Right atrium auricular region (tissue), 2 donors: ENCODE data around the gene REST. TPM values are rescaled to one million over a fixed set of nuclear protein-coding genes. Genes with fewer than 3 reads are reported as not detected.

Experiments
- DNase-seq: peaks from one replicate; pipeline ENCODE4 v3.0.0-alpha.2; 2019; ENCODE audit warnings: low spot score
- H3K27ac ChIP-seq, 2 donors: fragments of 200-600 bp; sonication (generic); 1 replicate in 1 of 2; 2 replicates in 1 of 2; pipeline ENCODE4 v1.5.1; 2016 to 2019
- H3K27me3 ChIP-seq, 2 donors: fragments of 200-600 bp; sonication (generic); one replicate each; pipeline versions ENCODE4 v1.5.1 to v1.6.0; 2017 to 2019
- H3K36me3 ChIP-seq: fragments of 200-600 bp; sonication (generic); one replicate; pipeline ENCODE4 v1.5.1; 2016
- H3K4me1 ChIP-seq, 2 donors: fragments of 200-600 bp; sonication (generic); one replicate each; pipeline versions ENCODE4 v1.5.1 to v1.6.0; 2017 to 2019
- H3K4me3 ChIP-seq, 2 donors: fragments of 200-600 bp; sonication (generic); 1 replicate in 1 of 2; 2 replicates in 1 of 2; pipeline ENCODE4 v1.5.1; 2017 to 2019; ENCODE audit warnings: mild to moderate bottlenecking in 1 of 2, moderate library complexity in 1 of 2
- H3K9me3 ChIP-seq, 2 donors: fragments of 200-600 bp; sonication (generic); one replicate each; pipeline ENCODE4 v1.5.1; 2019
- total RNA-seq, 2 donors: library from RNA; depleted of rRNA; stranded (reverse); fragments of >200 nt; gene quantifications; one replicate each; pipeline ENCODE4 v1.1.0, GENCODE V29; 2016
- TF ChIP-seq, protein P1 (sequence below), 2 donors: fragments of 200-600 bp; sonication (generic); IDR thresholded peaks; one replicate each; pipeline ENCODE4 v1.5.1; 2019; ENCODE audit warnings: antibody characterized with exemption in 2 of 2

Gene REST
- total RNA-seq, 2 donors from 2014 or later: 25.4 to 27.8 TPM

DNA sequence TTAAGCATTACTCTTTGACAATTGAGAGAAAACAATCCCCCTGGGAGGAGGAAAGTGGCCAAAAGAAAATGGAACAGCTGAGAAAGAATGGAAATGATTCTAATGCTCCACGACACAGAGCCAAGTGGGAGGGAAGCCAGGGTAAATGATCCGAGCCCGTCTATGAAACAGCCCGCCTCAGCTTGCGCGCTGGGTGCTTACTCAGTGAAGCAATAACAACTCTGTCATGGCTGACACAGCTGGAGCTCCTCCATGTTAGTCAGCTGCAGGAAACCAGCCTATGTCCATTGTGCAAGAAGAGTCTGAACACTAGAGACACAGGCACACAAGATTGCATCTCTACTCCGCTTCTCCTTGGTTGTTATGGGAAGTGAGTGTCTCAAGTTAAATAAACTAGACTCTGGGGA, 50.4 kb downstream of the REST start:
- H3K4me3 ChIP-seq: no peak overlapping the region
- TF ChIP-seq, protein P1, sequence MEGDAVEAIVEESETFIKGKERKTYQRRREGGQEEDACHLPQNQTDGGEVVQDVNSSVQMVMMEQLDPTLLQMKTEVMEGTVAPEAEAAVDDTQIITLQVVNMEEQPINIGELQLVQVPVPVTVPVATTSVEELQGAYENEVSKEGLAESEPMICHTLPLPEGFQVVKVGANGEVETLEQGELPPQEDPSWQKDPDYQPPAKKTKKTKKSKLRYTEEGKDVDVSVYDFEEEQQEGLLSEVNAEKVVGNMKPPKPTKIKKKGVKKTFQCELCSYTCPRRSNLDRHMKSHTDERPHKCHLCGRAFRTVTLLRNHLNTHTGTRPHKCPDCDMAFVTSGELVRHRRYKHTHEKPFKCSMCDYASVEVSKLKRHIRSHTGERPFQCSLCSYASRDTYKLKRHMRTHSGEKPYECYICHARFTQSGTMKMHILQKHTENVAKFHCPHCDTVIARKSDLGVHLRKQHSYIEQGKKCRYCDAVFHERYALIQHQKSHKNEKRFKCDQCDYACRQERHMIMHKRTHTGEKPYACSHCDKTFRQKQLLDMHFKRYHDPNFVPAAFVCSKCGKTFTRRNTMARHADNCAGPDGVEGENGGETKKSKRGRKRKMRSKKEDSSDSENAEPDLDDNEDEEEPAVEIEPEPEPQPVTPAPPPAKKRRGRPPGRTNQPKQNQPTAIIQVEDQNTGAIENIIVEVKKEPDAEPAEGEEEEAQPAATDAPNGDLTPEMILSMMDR (IDR thresholded peaks at IDR 0.05): no peak
- no peaks in the 10 kb centered on the region for H3K27me3 ChIP-seq
- no peaks in the 10 kb centered on the region for H3K4me1 ChIP-seq
- H3K9me3 ChIP-seq: no peaks in the 10 kb centered on the region
- H3K27ac ChIP-seq: peak overlapping the region; percentile 7 to 37
- H3K36me3 ChIP-seq: peaks cover 10% of the 10 kb centered on the region
- DNase-seq: peak; percentile 97

DNA sequence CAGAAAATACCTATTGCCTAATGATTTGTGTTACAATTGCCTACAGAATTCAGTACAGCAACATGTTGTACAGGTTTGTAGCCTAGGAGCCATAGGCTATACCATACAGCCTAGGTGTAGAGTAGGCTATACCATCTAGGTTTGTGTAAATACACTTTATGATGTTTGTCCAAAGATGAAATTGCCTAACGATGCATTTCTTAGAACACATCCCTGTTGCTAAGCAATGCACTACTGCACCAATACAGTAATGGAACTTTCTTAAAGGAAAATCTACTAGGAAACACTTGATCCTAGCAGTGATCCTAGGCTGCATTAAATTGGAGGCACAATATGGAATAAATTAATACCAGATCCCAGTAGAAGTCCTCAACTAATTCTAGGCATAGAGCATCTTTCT, 51.4 kb downstream of the REST start:
- no peak overlapping the region for H3K4me3 ChIP-seq
- no peaks in the 10 kb centered on the region for H3K27me3 ChIP-seq
- TF ChIP-seq, protein P1 (IDR thresholded peaks at IDR 0.05): no peak
- no peaks in the 10 kb centered on the region for H3K4me1 ChIP-seq
- no peak overlapping the region for H3K27ac ChIP-seq
- H3K9me3 ChIP-seq: no peaks in the 10 kb centered on the region
- no peak for DNase-seq
- peaks cover 20% of the 10 kb centered on the region for H3K36me3 ChIP-seq

DNA sequence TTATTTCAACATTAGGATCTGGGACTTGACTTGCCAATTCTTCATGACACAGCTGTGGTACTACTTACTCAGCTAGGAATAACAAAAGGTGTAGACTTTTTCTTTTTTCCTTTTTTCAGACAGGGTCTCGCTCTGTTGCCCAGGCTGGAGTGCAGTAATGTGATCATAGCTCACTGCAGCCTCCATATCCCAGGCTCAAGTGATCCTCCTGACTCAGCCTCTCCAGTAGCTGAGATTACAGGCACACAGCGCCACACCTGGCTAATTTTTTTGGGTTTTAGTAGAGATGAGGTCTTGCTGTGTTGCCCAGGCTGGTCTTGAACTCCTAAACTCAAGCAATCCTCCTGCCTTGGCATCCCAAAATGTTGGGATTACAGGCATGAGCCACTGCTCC, 53.4 kb downstream of the REST start:
- no peaks in the 10 kb centered on the region for H3K4me1 ChIP-seq
- peaks cover 37% of the 10 kb centered on the region for H3K36me3 ChIP-seq
- H3K4me3 ChIP-seq: no peak overlapping the region
- DNase-seq: no peak
- no peaks in the 10 kb centered on the region for H3K27me3 ChIP-seq
- TF ChIP-seq, protein P1 (IDR thresholded peaks at IDR 0.05): no peak
- H3K9me3 ChIP-seq: no peaks in the 10 kb centered on the region
- no peak overlapping the region for H3K27ac ChIP-seq

- Histone ChIP-seq H3K4me3 (no peak overlapping the region), H3K9me3 (peaks cover 0 to 15% of the 10 kb centered on the region in 2 donors), H3K4me1 (peaks cover 0 to 23% of the 10 kb centered on the region in 2 donors), H3K36me3 (peaks cover 59% of the 10 kb centered on the region), H3K27ac (no peak overlapping the region), H3K27me3 (no peaks in the 10 kb centered on the region)
- no peak for DNase-seq
- TF ChIP-seq, protein P1 (IDR thresholded peaks at IDR 0.05): no peak
Measured at GRCh38 chr4:56971383-56971782, 63.7 kb downstream of the REST start.

DNA sequence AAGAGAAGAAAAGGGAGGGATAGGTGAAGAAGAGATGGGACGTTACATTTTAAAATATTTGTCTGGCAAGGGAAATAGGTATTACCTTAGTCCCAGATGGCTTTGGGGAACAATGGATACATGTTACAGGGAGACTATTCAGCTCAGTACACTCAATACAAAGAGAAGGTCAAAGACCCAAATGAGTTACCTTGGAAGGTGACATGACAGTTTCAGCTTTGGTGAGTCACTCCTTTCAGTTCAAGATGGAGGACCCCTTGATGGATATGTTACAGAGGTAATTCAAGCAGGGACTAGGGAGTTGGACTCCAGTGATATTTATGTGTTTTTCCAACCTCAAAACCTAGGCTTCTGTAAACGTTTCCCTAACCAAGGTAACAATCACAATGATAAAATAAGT, 64.7 kb downstream of the REST start:
- peaks cover 56% of the 10 kb centered on the region for H3K36me3 ChIP-seq

GRCh38 chr4:56972809-56973208, 65.1 kb downstream of the REST start:
- TF ChIP-seq, protein P1 (IDR thresholded peaks at IDR 0.05): no peak
- Histone ChIP-seq H3K4me1 (peaks cover 0 to 28% of the 10 kb centered on the region in 2 donors), H3K27me3 (no peaks in the 10 kb centered on the region), H3K36me3 (peaks cover 56% of the 10 kb centered on the region), H3K9me3 (peaks cover 0 to 15% of the 10 kb centered on the region in 2 donors), H3K4me3 (no peak overlapping the region), H3K27ac (no peak overlapping the region)
- no peak for DNase-seq

More for the DNA sequence above, 64.7 kb downstream of the REST start:
- no peaks in the 10 kb centered on the region for H3K27me3 ChIP-seq
- TF ChIP-seq, protein P1 (IDR thresholded peaks at IDR 0.05): no peak
- peaks cover 0 to 28% of the 10 kb centered on the region in 2 donors for H3K4me1 ChIP-seq
- no peak for DNase-seq
- peaks cover 0 to 15% of the 10 kb centered on the region in 2 donors for H3K9me3 ChIP-seq
- H3K27ac ChIP-seq: no peak overlapping the region
- H3K4me3 ChIP-seq: no peak overlapping the region
